Mesenteric fat pad (tissue), 1 donor: Measurements from ENCODE around the gene RALGPS1. TPM values are rescaled to one million over a fixed set of nuclear protein-coding genes. Genes with fewer than 3 reads are reported as not detected.

Experiments
- DNase-seq: peaks from one replicate; pipeline ENCODE4 v3.0.0-alpha.2; 2020; ENCODE audit warnings: low spot score
- total RNA-seq: library from RNA; stranded (reverse); fragmentation: NEBNext Ultra II Directional; extraction: Animal tissue kit (Norgen Biotek cat#: 25700); gene quantifications from one replicate; pipeline ENCODE4 v1.2.1, GENCODE V29; 2021
- donor health status: DM: yes; HTN: yes; CAD: no.

Gene RALGPS1
- total RNA-seq, 1 donor from 2014 or later: 4.8 TPM

DNA sequence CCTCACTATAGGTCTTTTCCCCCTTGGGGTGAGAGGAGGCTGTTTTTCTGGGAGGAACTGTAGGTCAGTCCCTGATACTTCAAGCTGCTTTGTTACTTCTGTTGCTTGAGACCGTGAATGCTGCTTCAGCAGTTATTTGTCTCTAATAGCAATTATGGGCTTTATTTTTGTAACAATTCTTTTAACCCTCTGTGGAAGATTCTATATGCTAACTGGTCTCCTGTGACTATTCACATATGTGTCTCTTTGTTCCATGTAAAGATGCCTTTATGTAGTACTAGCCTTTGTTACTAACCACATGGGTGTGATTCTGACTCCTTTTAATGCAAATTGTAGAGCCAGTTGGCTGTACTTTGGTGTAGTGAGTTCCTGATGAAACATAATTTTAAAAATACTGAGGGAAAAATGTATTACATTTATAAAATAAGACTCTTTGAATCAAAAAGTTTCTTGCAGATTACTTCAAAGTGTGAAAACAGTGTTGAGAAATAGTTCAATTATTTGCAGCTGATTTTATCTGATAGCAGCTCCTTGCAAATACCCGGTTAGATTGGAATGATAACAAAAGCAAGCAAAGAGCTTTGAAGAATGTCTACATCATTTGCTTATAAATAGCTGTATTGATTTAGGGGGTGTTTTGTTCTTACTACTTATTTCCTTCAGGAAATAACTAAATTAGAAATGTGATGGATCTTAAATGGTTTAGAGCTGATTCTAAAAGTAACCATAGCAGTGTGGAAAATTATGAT lies 161.2 kb downstream of the RALGPS1 start:
- DNase-seq: no peak

GRCh38 chr9:127076860-127077643 lies 162.5 kb downstream of the RALGPS1 start:
- DNase-seq: peak; percentile 67

DNA sequence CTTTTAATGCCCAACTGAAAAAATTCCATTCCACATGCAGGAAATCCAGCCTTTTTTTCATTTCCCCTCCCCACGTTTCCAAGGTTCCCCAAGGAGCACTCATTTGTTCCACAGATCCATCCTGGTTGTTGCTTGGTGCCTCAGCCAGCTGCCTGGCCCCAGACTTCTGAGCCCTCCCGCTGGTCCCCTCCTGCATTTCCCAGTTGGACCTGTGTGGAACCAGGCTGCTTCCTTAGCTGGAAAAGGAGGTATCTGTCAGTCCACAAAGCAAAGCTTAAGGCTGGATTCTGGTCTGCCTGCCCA lies 163.0 kb downstream of the RALGPS1 start:
- peak; percentile 74 for DNase-seq

GRCh38 chr9:127078336-127078735 lies 163.8 kb downstream of the RALGPS1 start:
- DNase-seq: no peak

- DNase-seq: no peak
These were observed 164.4 kb downstream of the RALGPS1 start for GRCh38 chr9:127078988-127079387.

DNA sequence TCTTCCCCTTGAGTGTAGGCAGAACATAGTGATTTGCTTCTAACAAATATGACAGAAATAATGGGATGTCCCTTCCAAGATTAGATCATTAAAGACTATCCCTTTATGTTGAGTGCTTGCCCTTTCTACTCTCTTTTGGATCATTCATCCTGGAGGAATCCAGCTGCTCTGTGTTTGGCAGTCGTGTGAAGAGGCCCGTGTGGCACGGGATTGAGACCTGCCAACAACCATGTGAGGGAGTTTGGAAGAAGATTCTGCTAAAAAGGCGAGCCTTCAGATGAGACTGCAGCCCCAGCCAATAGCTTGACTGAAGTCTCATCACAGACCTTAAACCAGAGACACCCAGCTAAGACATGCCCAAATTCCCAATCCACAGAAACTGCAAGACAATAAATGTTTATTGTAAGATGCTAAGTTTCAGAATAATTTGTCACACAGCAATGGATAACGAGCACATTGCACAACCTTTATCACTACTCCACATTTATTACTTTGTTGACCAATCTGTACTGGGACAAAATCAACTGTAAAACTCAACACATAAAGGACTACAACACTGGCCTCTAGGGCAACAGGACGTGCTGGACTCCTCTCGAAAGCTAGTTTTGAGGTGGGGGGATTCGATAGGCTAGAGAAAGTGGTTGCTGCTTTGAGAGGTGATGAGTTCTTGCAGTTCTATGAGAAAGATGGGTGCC lies 165.0 kb downstream of the RALGPS1 start:
- peak; percentile 45 for DNase-seq

- peak; percentile 80 for DNase-seq
These were observed 166.9 kb downstream of the RALGPS1 start for GRCh38 chr9:127081250-127082185.

DNA sequence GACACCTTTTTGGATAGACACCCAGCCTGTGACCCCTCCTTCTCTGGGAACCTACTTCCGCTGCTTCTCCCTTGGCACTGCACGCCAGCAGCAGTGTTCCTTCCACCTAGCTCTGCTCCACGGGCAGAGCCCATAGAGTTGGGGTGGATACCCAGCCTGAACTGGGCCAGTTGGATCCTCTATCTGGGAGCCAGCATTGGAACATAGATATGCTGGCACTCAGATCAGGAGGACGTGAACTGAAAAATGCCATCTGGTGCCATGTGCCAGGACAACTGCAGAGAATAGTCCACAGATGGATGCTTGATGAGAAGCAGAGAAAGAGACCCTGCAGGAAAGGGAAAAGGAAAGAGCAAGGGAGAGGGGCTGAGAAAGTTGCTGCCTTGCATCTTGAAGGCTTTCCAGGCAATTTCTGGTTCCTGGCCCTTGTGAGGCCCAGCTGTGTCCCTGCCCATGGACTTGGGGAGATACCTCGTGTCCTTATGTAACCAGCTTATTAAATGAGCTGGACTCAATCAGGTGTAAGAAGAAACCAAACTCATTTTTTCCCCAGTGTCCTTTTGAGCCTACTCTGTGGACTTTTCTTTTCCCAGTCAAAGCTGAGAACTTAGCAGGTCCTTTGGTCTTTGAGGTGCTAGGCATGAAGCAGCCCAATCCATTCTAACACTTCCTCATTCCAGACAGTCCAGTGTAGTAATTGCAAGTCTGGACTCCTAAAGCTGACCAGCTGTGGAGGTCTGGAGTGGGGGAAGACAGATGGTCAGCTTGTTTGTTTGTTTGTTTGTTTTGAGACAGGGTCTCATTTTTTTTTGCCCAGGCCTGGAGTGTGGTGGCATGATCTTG lies 168.8 kb downstream of the RALGPS1 start:
- no peak for DNase-seq

DNA sequence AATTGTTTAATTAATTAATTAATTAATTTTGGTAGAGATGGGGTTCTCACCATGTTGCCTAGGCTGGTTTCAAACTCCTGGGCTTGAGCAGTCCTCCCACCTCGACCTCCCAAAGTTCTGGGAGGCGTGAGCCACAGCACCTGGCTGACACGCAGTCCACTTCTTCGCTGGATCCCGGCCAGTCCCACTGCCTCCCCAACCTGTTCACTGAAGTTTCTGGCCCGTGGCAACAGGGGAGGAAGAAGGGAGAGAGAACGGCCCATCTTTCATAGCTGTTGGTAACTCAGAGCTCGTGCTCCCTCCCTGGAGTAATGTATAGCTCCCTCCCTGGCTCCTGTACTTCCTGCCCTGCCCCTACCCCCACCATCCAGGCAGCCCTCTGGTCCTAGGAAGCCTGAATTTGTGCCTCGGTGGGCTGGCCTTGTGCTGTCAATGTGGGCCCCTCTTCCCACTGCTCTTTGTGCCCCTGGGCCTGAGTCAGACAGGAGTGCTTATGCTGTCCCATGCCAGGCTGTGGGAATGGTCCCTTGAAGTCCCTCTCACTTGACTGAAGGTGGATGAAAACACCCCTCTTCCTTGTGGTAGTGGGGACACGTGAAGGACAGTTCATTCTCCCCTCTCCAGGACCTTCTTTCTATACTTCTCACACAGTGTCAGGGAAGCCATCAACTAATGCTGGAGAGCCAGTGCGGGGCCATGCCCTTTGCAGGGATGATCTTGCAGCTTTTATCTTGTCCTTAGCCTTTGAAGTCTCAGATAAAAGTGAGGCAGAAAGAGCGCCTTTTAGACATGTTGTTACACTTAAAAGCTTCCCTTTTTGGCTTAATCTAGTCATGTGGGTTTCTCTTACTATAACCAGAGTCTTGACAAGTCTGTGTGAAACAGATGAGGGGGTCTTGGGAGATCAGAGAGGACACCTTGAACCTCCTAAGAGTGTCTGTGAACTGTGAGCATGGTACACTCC lies 169.8 kb downstream of the RALGPS1 start:
- DNase-seq: peak; percentile 67

GRCh38 chr9:127085186-127085585 lies 170.6 kb downstream of the RALGPS1 start:
- no peak for DNase-seq

DNA sequence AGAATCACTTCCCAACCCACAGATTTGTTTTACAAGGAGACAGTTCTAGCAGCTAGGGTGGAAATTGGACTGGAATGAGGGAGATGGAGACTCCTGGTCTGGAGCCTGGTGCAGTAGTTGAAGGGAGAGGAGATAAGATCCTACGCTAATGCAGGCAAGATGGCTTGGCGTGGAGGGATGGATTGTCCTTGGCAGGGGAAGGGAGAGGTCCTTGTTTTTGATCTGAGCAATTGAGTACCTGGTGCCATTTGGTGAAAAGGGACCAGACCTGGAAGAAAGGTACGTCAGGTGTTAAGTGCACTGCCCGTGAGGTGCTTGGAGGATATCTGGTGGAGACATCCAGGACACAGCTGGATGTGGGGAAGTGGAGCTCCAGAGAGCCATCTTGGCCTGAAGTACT lies 172.2 kb downstream of the RALGPS1 start:
- peak; percentile 26 for DNase-seq

GRCh38 chr9:127087411-127087810 lies 172.8 kb downstream of the RALGPS1 start:
- peak; percentile 45 for DNase-seq

DNA sequence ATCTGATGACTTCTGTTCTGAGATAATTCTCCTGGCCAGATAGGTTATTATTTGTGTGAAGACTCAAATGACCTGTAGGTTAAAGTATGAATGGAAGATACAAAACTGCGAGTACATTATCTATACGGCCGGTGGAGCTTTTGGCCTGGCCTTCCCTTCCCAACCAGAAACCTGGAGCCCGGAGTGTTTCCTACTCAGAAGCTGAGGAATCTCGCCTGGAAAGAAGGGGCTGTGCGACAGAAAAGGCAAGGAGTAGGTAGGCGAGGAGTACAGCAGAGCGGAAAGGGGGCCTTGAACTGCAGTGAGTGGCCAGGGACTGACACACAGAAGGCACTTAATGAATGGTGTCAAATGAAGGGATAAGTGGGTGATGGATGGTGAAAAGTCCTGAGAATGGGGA lies 173.3 kb downstream of the RALGPS1 start:
- peak; percentile 14 for DNase-seq

- DNase-seq: peak; percentile 77
These were observed 174.4 kb downstream of the RALGPS1 start for GRCh38 chr9:127088724-127089615.

DNA sequence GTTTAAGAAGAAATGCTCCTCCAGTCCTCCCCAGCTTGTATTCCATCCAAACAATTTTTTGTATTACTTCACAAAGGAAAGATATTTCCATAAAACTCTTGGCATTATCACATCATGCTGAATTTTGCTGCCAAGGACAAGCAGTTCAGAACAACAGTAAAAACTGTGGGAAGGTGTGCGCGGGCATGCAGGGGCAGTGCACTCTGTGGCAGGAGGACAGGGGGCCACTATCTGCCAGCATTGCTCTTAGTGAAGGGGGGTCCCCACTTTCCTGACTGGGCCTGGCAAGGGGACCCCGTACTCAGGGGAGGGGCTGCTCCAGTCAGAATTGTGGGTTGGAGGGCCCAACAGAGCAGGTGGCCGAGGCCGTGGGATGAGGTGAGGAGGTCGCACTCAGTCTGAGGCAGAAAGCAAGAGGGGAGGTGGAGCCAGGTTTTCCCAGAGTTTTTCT lies 175.1 kb downstream of the RALGPS1 start:
- peak; percentile 87 for DNase-seq

DNA sequence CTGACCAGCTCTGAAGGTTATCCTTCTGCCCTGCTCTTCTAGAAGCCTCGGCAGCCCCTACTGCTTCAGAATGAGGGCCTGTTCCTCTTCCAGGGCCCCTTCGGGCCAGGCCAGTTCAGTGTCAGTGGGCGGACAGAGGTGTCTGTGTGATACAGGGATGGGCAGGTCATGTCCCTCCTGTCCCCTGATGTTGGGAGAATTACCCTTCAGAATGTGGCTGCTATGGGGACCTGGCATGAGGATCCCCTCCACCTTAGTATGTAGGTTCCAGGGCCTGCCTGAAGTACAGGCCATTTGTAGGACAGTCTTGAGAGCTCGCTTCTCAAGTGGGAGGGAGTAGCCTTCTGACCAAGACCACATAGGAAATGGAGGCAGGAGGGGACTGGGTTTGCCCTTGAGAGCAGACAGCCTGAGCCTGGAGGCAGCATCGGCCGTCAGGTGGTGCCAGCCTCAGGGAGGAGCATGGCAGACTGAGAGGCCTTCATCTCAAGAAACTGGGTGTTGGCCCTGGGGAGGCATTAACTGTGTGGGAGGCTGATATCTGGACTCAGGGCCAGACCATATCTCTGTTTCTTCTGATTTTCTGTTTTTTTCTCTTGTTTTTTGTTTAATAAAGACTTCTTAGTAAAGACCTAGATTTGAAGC lies 175.9 kb downstream of the RALGPS1 start:
- DNase-seq: peak; percentile 78

GRCh38 chr9:127091526-127091925 lies 176.9 kb downstream of the RALGPS1 start:
- peak; percentile 64 for DNase-seq
